ENCODE data around the gene SLC25A19.
"Not testable (repeated sequence)": the region's sequence is repeated elsewhere in the genome, so short reads cannot be mapped to it uniquely, and the experiment has no call there.

SLC25A19 gene

DNA sequence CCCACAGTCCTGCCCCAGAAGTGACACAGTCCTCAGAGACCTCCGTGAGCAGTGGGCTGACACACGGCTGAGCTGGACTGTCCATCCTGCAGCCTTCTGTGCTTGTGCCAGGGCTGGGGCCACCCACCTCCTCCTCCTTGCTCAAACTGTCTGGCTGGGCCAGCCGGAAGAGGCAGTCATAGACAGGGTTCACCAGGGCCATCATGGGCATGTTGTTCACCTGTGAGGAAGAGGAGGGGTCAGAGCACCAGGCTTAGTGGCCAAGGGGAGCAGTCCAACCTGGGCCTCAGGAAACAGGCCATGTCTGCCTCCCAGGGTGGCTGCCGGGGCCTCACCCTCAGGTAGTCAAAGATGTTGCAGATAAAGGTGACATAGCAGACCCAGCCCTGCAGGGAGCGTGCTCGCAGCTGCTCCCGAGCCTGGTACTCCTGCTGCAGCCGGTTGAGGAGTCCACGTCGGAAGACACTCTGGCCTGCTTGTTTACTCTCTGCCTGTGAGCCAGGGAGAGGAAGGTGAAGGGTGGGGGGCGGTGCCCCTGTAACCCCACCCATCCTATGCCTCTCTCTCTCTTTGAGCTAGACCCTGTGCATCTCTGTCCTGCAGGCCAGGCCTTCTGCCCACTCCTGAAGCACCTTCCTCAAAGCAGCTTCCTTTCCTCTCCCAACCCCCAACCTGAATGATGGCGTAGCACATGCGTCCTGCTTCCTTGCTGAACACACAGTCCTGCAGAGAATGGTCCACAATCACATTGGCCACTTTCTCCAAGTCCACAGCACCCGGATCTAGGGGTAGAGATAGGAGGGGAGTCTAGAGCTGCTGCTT, 21.6 kb downstream of the SLC25A19 start:
- DNase-seq: peak; percentile 52 to 78

GRCh38 chr17:75267153-75267410, 22.2 kb downstream of the SLC25A19 start:
- peak; percentile 95 to 97 for DNase-seq

GRCh38 chr17:75266316-75267152, 22.7 kb downstream of the SLC25A19 start:
- DNase-seq: peak; percentile 38 to 55

DNA sequence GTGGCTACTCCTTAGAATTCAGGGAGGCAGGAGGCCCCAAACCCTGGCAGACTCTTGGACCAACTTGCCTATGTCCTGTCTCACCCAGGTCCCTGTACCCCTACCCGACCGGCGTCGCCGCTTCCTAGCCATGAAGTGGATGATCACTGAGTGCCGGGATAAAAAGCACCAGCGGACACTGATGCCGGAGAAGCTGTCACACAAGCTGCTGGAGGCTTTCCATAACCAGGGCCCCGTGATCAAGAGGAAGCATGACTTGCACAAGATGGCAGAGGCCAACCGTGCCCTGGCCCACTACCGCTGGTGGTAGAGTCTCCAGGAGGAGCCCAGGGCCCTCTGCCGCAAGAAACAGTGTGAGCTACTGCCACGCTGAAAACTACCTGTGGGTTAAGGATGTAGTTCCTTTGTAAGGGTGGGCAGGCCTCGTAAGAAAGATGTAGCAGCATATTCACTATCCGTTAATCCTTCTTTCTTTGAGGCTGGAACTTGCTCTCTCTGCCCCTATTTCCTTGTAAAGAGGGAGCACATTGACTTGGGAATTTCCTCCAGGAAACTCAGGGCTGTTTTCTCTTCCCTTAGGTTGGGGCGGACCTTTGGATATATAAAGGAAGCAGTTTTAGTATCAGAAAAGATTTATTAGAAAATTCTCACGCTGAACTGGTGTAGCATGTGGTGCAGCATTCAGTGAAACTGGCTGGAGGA, 23.5 kb downstream of the SLC25A19 start:
- DNase-seq: peak; percentile 58 to 76

DNA sequence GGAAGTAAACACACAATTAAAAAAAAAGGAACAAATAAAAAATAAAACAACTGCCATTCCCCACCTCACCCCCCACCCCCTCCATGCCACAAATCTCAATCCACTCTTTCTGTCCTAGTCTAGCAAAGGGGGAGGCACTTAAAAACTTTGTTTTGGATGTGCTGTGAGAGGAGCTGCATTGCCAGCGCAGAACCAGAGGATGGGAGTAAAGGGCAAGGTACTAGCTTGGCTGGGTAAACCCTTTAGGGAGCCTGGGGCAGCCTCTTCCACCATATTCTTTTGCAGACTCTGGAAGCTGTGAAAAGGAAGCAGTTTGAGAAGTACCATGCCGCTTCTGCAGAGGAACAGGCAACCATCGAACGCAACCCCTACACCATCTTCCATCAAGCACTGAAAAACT, 26.2 kb downstream of the SLC25A19 start:
- DNase-seq: peak; percentile 28 to 55

- DNase-seq: no peak
Measured at GRCh38 chr17:75262112-75262606, 27.1 kb downstream of the SLC25A19 start.

DNA sequence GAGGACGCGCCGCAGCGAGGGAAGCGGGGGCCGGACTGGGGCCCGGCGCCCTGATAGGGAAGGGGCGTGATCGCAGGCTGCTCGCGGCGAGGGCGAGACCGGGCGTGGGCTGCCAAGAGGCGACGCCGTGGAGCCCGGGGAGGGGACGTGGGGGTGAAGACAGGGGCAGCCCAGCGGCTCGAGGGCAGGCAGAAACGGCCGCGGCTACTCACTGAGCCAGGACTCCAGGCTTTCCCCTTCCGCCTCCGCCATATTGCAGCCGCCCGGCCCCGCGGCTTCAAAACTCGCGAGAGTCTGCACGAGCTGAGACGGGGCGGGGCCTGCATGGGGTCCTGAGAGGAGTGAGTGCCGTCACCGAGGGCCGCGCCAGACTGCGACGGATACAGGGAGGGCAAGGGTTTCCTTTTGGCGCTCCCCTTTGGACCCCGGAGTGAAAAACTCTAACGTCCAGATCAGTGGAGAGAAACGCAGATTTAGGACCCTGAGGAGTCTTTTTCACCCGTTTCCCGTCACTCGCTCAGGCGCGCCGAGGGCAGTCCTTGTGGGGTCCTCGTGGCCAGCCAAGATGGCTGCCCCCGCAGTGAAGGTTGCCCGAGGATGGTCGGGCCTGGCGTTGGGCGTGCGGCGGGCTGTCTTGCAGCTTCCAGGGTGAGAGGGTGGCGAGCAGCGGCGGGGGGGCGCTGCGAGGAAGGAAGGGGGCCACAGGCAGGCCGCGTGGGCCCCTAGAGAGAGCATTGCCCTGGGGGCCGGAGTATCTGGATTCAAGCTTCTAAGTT, 27.7 kb downstream of the SLC25A19 start, which contains the start of the genes GGA3 and MRPS7:
Gene GGA3, minus strand, starts transcription at position 271 of the 776 bp plus-strand sequence. Its CDS starts 19 bp downstream, at position 252.
Gene MRPS7, plus strand, starts transcription at position 544 of the 776 bp plus-strand sequence. Its CDS starts 22 bp downstream, at position 566.
- DNase-seq: peak; percentile 94 to 95

DNA sequence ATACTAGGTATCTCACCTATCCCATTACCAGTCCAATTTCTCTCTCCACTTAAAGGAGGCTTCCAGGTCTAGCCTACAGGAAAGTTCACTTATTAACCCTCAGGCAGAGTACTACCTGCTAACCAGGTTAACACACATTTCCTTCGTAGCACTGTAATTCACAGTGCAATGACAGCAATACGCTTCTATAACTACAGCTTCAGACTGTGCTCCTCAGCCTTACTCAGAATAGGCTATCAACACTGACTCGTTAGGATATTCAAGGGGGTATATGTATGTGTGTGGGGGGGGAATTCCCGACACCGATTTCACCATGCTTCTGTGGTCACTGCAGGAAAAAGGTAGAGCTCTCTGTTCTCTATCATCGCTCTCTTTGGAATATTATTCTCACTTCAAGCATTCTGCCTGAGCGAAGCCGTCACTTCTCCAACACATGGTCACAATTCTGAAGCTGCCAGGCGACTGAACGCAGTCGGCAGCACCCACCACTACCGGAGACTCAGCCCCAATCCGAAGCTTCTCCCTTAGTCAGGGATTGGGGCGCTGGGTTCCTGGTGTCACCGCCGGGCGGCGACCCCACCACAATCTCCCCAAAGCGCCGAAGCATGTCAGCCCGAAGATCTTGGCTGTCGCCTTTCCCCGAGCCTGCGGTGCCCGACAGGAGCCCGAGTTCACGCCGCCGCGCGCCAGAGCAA, 28.4 kb downstream of the SLC25A19 start:
- DNase-seq: peak in 1 of 2 donors; percentile 58

GRCh38 chr17:75257228-75257627, 32.0 kb downstream of the SLC25A19 start:
- DNase-seq: not testable (repeated sequence)

DNA sequence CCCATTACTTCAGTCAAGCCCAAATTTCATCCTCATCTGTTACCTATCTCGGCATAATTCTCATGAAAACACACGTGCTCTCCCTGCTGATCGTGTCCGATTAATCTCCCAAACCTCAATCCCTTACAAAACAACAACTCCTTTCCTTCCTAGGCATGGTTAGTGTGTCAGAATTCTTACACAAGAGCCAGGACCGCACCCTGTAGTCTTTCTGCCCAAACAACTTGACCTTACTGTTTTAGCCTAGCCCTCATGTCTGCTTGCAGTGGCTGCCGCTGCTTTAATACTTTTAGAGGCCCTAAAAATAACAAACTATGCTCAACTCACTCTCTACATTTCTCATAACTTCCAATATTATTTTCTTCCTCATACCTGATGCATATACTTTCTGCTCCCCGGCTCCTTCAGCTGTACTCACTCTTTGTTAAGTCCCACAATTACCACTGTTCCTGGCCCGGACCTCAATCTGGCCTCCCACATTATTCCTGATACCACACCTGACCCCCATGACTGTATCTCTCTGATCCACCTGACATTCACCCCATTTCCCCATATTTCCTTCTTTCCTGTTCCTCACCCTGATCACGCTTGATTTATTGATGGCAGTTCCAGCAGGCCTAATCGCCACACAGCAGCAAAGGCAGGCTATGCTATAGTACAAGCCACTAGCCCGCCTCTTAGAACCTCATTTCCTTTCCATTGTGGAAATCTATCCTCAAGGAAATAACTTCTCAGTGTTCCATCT, 33.1 kb downstream of the SLC25A19 start:
- DNase-seq: peak in 1 of 2 donors; percentile 50

DNA sequence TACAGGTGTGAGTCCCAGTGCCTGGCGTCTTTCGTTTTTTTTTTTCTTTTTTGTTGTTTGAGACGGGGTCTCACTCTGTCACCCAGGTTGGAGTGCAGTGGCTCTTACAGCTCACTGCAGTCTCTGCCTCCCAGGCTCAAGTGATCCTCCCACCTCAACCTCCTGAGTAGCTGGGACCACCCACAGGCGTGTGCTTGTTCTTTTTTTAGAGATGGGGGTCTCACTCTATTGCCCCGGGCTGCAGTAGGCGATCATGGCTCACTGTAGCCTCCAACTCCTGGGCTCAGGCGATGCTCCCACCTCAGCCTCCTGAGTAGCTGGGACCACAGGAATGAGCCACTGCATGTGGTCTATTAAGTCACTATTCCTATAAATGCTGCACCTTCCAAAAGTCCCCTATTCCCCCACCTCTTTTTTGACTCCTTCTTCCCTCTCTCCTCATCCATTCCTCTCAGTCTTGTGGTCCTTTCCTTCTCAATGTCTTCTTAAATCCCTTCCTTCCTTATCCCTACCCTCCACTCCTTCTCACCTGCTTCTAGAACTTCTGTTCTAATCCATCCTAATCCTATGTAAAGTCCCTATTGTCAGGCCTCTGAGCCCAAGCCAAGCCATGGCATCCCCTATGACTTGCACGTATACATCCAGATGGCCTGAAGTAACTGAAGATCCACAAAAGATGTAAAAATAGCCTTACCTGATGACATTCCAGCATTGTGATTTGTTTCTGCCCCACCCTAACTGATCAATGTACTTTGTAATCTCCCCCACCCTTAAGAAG, 37.0 kb downstream of the SLC25A19 start:
- DNase-seq: no peak

DNA sequence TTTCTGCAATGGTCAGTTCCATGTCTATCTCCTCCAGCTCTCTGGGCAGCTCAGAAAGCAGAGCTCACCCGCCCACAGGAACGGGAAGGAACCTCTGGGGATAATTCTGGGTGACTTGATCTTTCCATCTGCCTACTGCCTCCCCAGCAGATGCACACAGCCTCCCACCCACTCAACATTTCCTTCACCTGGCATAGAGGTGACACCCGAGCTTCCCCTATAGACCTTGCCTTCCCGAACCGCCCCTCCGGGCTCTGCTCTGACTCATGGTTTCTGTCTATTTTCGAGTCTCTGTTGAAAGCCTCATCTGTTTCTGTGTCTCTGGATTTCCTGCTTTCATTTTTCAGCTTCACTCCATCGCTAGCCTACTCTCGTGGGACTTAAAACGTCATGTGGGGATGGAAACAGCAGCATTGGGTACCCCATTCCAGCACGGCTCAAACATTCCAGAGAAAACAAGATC, 39.2 kb downstream of the SLC25A19 start:
- peak; percentile 59 to 76 for DNase-seq

- no peak for DNase-seq
Measured at GRCh38 chr17:75249564-75249963, 39.7 kb downstream of the SLC25A19 start.

DNA sequence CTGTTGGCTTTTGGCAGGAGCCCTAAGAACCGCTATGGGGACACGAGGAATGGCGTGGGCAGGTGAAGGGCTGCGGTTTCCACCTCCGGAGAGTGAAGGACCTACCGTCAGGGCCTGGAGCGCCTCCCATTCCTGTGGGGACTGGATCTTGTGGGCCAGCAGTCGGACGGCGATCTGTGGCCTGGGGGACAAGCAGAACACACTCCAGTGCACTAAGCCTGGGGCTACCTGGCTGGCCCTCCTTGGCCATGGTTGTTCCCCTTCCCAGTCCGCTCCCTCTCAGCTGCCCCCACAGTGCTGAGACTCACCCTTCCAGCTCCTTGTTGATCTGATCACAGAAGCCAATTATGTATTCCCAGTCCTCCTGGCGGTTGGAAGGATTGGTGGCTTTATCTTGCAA, 42.8 kb downstream of the SLC25A19 start:
- DNase-seq: no peak

- DNase-seq: no peak
Measured at GRCh38 chr17:75245011-75245410, 44.2 kb downstream of the SLC25A19 start.

GRCh38 chr17:75244133-75244866, 44.9 kb downstream of the SLC25A19 start:
- DNase-seq: peak; percentile 81 to 85

DNA sequence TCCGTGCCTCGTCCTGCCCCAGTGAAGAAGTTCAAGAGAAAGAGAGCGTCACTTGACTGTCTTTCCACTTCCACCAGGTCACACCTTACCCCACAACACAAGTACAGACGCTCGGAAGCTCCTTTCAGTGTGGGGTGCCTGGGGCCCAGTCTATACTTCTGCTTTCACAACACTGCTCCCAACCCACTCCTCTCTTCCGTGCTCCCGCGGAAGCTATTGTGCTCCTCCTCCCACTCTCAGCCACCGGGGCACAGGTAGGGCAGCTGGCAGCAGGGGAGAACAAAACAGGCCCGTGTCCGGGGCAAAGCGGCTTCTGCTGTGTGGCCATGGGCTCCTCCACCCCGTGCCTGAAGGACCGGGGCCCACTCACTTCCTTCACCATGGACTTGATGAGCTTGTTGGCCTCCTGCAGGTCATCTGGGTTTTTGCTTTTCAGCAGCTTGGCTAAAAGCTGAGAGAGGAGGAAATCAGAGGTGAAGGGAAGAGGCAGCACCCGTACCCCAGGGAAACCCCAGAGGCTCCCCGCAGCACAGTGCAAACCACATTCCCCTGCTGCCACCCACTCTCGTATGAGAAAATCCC, 46.7 kb downstream of the SLC25A19 start:
- DNase-seq: peak; percentile 35 to 51

- DNase-seq: no peak
Measured at GRCh38 chr17:75241996-75242460, 47.2 kb downstream of the SLC25A19 start.

Measured in inflammatory macrophage (primary cell).